Stimulated activated CD4-positive, alpha-beta T cell treated with anti-CD3 and anti-CD28 coated beads, Interleukin-4, amount 100 ng/mL, for 48 hours (primary cell): ENCODE measurements around the gene CYP2F1.
A peak's percentile ranks its signal among the peaks of the same experiment; 100 is the strongest.

Source experiments
- DNase-seq, 2 donors: peaks; one replicate each; pipeline ENCODE4 v3.0.0-alpha.2; 2020; ENCODE audit warnings: low read depth in 2 of 2

CYP2F1 gene

DNA sequence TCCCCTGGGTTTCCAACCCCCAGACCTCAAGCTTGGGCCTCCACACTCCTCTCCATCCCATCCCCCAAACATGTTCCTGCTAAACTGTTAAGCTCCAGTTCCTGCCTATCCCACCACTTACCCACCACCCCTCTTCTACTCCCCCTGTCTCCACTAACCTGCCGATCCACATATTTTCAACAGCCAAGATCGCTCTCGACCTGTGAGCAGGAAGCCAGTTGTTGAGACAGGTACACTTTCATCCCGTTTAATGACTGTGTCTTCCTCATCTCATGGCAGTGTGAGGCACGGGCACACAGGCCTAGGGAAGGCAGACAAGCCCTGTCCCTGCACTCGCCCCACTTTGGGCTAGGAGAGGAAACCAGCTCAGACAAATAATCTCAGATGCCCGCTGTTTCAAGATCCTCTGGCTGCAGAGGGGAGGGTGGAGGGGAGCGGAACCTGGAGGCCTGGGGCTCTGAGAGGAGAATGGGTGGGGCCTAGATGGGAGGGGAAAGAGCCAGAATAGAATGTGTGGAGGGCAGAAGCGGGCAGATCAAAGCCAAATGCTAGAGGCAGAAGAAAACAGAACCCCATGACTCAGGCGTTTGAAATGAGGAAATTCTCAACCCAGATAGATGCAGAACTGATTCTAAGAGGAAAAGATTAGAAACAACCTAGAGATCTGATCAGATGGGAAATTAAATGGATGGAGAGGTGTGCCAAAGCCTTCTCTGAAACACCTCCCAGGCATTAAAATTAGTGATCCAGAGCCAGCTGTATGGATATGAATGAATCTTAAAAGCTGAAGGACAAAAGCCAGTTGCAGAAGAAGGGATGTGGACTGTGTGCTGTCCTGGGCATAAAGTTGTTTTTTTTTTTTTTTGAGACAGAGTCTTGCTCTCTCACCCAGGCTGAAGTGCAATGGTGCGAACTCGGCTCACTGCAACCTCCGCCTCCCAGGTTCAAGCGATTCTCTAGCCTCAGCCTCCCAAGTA, 61.9 kb downstream of the CYP2F1 start:
- peak; percentile 8 to 31 for DNase-seq
